Fibroblast of skin of right biceps (primary cell): ENCODE data around the gene MAN2B2.

Source experiments
- DNase-seq: peaks from one replicate; pipeline ENCODE4 v3.0.0-alpha.2; 2013

The MAN2B2 gene

GRCh38 chr4:6546681-6547447, 28.1 kb upstream of the MAN2B2 start:
- DNase-seq, result peak; percentile 63

GRCh38 chr4:6548201-6548881, 26.6 kb upstream of the MAN2B2 start:
- peak; percentile 21 for DNase-seq

- no peak for DNase-seq
These were observed 26.1 kb upstream of the MAN2B2 start for GRCh38 chr4:6548882-6549230.

- no peak for DNase-seq
These were observed 25.5 kb upstream of the MAN2B2 start for GRCh38 chr4:6549445-6549844.

- DNase-seq, result no peak
These were observed 24.9 kb upstream of the MAN2B2 start for GRCh38 chr4:6549890-6550620.

- no peak for DNase-seq
These were observed 24.2 kb upstream of the MAN2B2 start for GRCh38 chr4:6550821-6551220.

GRCh38 chr4:6551660-6552059, 23.3 kb upstream of the MAN2B2 start:
- no peak for DNase-seq

GRCh38 chr4:6555519-6555918, 19.5 kb upstream of the MAN2B2 start:
- no peak for DNase-seq

GRCh38 chr4:6556263-6556662, 18.7 kb upstream of the MAN2B2 start:
- DNase-seq, result no peak

GRCh38 chr4:6557185-6557584, 17.8 kb upstream of the MAN2B2 start:
- DNase-seq, result no peak

GRCh38 chr4:6557856-6558255, 17.1 kb upstream of the MAN2B2 start:
- no peak for DNase-seq

- peak; percentile 67 for DNase-seq
These were observed 14.4 kb upstream of the MAN2B2 start for GRCh38 chr4:6560416-6561172.

- DNase-seq, result peak; percentile 30
These were observed 13.8 kb upstream of the MAN2B2 start for GRCh38 chr4:6561173-6561516.

GRCh38 chr4:6561706-6562371, 13.2 kb upstream of the MAN2B2 start:
- DNase-seq, result no peak

- DNase-seq, result peak; percentile 13
These were observed 11.8 kb upstream of the MAN2B2 start for GRCh38 chr4:6562931-6563901.

GRCh38 chr4:6563935-6564645, 10.9 kb upstream of the MAN2B2 start:
- no peak for DNase-seq

GRCh38 chr4:6565691-6566390, 9.1 kb upstream of the MAN2B2 start:
- no peak for DNase-seq

- DNase-seq, result no peak
These were observed 8.4 kb upstream of the MAN2B2 start for GRCh38 chr4:6566391-6567190.

GRCh38 chr4:6567218-6567617, 7.8 kb upstream of the MAN2B2 start:
- DNase-seq, result no peak
